GM12878 (cell line): ENCODE data around the gene AGTPBP1.
"Not testable (repeated sequence)": the region's sequence is repeated elsewhere in the genome, so short reads cannot be mapped to it uniquely, and the experiment has no call there.

Experiments used
- ASH2L ChIP-seq: fragments of 300-600, 200-600 bp; sonication (generic); IDR thresholded peaks from 2 replicates; pipeline ENCODE4 v1.6.1; 2017; ENCODE audit warnings: low read depth, mild to moderate bottlenecking, borderline replicate concordance
- CEBPB ChIP-seq, 2 experiments: fragments of 150-350 bp in 1 of 2; IDR thresholded peaks; 2 replicates each; pipeline ENCODE4 v1.6.1; 2012 to 2014; ENCODE audit warnings: low read depth in 2 of 2, low read length in 2 of 2, borderline replicate concordance in 1 of 2, inconsistent platforms in 1 of 2
- EZH2 ChIP-seq: IDR thresholded peaks from 2 replicates; pipeline ENCODE4 v1.6.1; 2012; ENCODE audit warnings: low read depth, mild to moderate bottlenecking, control low read depth, inconsistent platforms, low read length, borderline replicate concordance; ENCODE audit not compliant: control insufficient read depth
- IRF4 ChIP-seq: IDR thresholded peaks from 2 replicates; pipeline ENCODE4 v1.6.1; 2011; ENCODE audit warnings: low read depth, low read length
- POLR2A ChIP-seq: IDR thresholded peaks from 2 replicates; pipeline ENCODE4 v1.6.1; 2011; ENCODE audit warnings: low read depth, mild to moderate bottlenecking, low read length
- RFX5 ChIP-seq: IDR thresholded peaks from 2 replicates; pipeline ENCODE4 v1.6.1; 2011; ENCODE audit warnings: low read depth, low read length, improper control_type of control experiment
- SIN3A ChIP-seq: IDR thresholded peaks from 2 replicates; pipeline ENCODE4 v1.6.1; 2012; ENCODE audit warnings: low read depth, low read length, improper control_type of control experiment
- USF2 ChIP-seq: IDR thresholded peaks from 2 replicates; pipeline ENCODE4 v1.6.1; 2011; ENCODE audit warnings: low read depth, low read length, improper control_type of control experiment, borderline replicate concordance
- TF ChIP-seq, protein P1 (sequence below), 3 experiments: IDR thresholded peaks in 2 of 3; conservative IDR thresholded peaks in 1 of 3; 2 replicates each; pipeline ENCODE4 v1.5.1; 2011; ENCODE audit warnings: low read depth in 3 of 3, low read length in 3 of 3, mild to moderate bottlenecking in 3 of 3, control low read depth in 2 of 3, moderate library complexity in 2 of 3, inconsistent platforms in 1 of 3, mixed read lengths in 1 of 3; ENCODE audit not compliant: control insufficient read depth in 2 of 3, insufficient read depth in 1 of 3; ENCODE audit errors: extremely low read depth in 1 of 3

- TF ChIP-seq USF2; RFX5; ASH2L; EZH2; CEBPB (IDR thresholded peaks at IDR 0.05; ENCODE audit: borderline replicate concordance in 1 of 2, low read depth in 2 of 2, low read length in 2 of 2); IRF4; SIN3A; POLR2A: not testable (repeated sequence)
- TF ChIP-seq, protein P1, sequence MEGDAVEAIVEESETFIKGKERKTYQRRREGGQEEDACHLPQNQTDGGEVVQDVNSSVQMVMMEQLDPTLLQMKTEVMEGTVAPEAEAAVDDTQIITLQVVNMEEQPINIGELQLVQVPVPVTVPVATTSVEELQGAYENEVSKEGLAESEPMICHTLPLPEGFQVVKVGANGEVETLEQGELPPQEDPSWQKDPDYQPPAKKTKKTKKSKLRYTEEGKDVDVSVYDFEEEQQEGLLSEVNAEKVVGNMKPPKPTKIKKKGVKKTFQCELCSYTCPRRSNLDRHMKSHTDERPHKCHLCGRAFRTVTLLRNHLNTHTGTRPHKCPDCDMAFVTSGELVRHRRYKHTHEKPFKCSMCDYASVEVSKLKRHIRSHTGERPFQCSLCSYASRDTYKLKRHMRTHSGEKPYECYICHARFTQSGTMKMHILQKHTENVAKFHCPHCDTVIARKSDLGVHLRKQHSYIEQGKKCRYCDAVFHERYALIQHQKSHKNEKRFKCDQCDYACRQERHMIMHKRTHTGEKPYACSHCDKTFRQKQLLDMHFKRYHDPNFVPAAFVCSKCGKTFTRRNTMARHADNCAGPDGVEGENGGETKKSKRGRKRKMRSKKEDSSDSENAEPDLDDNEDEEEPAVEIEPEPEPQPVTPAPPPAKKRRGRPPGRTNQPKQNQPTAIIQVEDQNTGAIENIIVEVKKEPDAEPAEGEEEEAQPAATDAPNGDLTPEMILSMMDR (IDR thresholded peaks at IDR 0.05 in 2 of 3, conservative IDR thresholded peaks at IDR 0.05 in 1 of 3; ENCODE audit: control insufficient read depth in 2 of 3, extremely low read depth in 1 of 3, insufficient read depth in 1 of 3, low read depth in 3 of 3, low read length in 3 of 3) = not testable (repeated sequence)
Observed at GRCh38 chr9:85761802-85762201, 20.0 kb upstream of the AGTPBP1 start.
